ENCODE results near the gene ADGRL4. TPM values are rescaled to one million over a fixed set of nuclear protein-coding genes. Genes with fewer than 3 reads are reported as not detected.
"Not testable (repeated sequence)": the region's sequence is repeated elsewhere in the genome, so short reads cannot be mapped to it uniquely, and the experiment has no call there.

The ADGRL4 gene
- total RNA-seq = 126 and 161 TPM in 2 replicates

- peak; percentile 68 for DNase-seq (ENCODE audit: low read depth, low spot score)
These were observed at the start of gene ADGRL4 for GRCh38 chr1:79006564-79006963. Gene ADGRL4 (minus strand): TSS chr1:79006730. CDS start chr1:79006654, 76 bp downstream.

DNA sequence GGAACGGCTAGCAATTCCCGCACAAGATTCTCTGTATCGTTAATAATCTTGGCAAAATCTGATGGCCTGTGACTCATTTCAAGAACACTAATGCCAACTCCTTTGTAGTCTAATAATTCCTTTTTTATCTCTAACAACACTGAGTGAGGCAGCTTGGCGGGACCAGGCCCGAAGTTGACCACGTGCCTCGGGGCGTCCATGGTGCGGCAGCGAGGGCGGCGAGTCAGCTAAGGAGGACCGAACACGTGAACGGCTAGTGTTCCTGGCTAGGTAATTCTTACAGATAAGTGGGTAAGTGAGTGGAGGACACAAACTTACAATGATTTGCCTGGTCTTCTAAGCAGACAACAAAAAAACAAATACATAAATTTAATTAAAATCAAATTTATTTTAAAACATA, 49.3 kb upstream of the ADGRL4 start:
- DNase-seq (ENCODE audit: low read depth, low spot score) = no peak

DNA sequence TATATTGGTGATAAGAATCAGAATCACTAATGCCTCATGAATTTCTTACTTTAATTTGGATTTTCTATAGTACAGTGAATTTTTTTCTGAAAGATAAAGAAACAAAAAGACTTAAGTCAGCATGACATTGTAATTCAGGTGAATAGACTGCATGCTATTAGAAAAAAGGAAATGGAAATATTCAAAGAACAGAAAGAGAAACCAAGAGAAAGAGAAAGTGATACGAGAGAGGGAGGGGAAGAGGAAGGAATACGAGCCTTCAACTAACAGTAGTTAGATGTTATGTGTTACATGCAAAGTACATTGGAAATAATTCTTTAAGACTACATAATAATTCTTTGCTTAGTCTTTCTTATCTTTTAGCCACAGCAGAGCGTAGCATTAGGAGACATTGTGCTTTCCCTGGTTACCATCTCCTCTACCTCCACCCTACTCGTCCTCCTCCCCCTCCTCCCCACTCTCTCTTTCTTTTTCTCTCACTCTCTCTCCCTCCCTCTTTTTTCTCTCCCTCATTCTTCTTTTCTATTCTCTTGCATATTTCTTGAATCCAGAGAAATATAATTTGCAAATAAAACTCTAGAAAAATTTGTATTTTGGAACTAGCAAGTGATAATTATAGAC, 46.4 kb upstream of the ADGRL4 start:
- DNase-seq (ENCODE audit: low read depth, low spot score) = no peak

DNA sequence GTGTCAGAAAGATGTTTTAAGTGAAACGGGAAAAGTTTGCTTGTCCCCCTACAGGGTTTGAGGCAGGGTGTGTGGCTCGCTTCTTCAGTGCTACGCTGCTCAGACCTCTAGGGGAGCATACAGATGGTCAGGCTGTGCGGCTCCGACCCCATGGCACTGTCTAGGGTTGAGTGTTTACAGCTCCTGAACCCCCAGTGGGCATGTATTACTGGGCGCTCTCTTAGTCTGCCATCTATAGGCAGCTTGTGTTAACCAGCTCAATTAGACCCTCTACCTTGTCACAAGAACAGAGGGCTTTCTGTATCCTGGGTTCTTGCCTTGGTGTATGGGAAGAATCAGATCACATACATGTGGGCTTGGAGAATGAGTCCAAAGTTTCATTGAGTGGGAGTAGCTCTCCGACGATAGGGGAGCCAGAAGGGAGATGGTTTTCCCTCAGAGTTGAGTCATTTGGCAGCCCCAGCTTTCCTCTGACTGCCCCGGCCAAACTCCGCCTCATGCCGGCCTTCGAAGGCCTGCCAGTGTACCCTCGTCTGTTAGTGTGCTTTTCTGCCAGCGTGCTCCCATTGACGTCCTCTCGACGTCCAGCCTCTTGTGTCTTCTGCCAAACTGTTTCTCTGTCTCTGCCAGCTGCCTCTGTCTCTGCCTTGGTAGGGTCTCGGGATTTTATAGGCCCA, 38.6 kb upstream of the ADGRL4 start:
- no peak for DNase-seq (ENCODE audit: low read depth, low spot score)

DNA sequence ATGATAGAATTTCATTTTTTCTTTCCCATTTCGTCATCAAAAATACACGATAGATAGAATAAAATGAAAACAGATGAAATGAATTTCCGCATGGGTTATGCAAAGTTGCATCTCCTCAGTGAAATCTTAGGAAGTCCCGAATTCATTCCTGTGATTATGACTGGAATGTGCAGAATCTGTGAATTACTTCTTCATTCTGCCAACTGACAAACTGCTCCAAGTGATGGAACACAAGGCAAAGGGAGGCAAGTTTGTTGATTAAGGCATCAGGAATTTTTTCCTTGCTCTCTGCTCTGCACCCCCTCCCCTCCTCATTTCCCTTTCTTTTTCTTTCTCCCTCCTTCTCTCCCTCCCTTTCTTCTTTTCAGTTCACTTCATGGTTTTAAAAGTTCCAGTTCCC, 37.0 kb upstream of the ADGRL4 start:
- DNase-seq (ENCODE audit: low read depth, low spot score) = no peak

- DNase-seq (ENCODE audit: low read depth, low spot score) = no peak
These were observed 36.0 kb upstream of the ADGRL4 start for GRCh38 chr1:79042539-79042938.

DNA sequence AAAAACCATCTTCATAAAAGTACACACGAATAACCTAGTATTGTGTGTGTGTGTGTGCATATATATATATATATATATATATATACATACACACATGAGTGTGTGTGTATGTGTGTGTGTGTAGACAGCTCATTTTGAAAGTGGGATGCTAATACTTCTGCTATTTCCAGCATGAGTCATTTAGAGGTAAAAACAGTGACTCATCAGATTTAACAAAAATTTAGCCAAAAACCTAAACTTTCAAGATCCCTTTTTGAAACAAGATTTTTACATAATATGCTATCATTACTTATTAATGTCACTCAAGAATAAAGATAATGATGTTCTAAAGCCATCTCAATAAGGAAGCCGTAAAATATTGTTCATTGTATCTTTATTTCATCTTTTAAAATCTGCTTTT, 35.6 kb upstream of the ADGRL4 start:
- no peak for DNase-seq (ENCODE audit: low read depth, low spot score)

GRCh38 chr1:79041666-79042065, 35.1 kb upstream of the ADGRL4 start:
- no peak for DNase-seq (ENCODE audit: low read depth, low spot score)

DNA sequence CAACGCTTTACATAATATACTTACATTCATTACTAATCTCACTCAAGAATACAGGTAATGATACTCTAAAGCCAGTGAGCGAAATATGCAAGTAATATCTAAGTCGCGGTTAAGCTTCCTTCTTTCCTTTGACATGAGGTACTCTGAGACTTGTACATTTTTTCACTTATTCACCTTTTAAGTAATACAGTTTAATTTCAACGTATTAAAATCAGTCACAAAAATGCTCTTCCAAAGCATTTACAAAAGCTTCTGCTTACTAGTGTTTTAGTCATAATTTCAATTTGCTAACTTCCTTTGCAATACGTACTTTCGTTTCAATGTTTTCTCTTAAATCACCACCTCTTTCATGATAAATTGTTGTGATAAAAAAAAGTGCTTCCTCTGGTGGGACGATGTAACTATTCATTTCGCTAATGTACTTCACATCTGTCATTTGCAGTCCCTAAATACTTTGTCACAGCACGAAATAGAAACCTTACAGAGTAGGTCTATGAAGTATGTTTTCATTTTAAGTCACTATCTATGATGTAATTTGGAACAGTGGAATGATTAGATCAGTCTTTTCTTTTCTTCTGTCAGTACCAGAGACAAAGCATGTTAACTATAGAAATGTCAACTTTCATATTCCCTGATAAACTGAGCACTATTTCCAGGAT, 34.0 kb upstream of the ADGRL4 start:
- no peak for DNase-seq (ENCODE audit: low read depth, low spot score)

DNA sequence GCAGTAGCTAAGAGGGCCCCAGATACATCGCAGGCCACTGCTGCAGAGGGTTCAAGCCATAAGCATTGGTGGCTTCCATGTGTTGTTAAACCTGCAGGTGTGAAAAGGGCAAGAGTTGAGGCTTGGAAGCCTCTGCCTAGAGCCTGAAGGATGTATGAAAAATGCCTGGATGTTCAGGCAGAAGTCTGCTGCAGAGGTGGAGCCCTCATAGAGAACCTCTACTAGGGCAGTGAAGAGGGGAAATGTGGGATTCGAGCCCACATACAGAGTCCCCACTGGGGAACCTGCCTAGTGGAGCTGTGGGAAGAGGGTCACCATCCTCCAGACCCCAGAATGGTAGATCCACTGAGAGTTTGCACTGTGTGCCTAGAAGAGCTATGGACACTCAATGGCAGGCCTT, 30.6 kb upstream of the ADGRL4 start:
- no peak for DNase-seq (ENCODE audit: low read depth, low spot score)

GRCh38 chr1:79012500-79012899, 6.0 kb upstream of the ADGRL4 start:
- no peak for DNase-seq (ENCODE audit: low read depth, low spot score)

DNA sequence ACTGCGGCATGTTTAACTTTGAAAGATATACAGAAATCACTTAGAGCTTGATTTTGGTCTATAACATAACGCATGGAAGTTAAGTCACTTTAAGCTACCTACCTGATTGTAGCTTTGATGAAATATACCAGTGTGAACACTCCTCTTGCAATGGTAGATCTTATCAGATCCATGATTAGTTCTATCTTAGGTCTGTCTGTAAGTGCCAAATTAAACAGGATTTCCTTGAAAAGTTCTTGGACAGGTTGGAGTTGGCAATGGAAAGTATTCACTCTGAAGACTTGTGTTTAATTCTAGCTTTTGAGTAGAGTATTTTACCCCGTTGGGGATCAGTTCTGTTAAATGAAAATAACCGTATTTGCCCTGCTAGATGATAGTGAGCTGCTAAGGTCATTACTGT, 4.1 kb upstream of the ADGRL4 start:
- DNase-seq (ENCODE audit: low read depth, low spot score) = no peak

- DNase-seq (ENCODE audit: low read depth, low spot score) = no peak
These were observed 585 bp downstream of the ADGRL4 start for GRCh38 chr1:79005945-79006344.

DNA sequence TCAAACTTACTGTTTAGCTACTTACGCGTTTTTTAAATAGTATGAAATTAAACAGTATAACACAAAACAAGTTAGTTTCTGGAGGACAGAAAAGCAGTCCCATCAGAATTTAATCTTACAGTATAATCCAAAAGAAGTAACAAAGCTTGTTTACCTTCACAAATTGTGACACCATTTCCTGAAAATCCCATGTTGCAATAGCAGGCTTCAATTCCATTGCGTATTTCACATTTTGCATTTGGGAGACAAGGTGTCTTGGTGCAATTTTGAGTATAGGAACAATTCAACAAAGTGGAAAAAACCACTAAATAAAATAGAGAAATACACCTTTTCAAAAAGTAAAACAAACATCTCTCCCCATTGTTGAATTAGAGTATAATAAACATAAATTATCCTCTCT, 1.6 kb downstream of the ADGRL4 start:
- DNase-seq (ENCODE audit: low read depth, low spot score) = no peak

GRCh38 chr1:78996791-78997190, 9.7 kb downstream of the ADGRL4 start:
- no peak for DNase-seq (ENCODE audit: low read depth, low spot score)

GRCh38 chr1:78987042-78987441, 19.5 kb downstream of the ADGRL4 start:
- no peak for DNase-seq (ENCODE audit: low read depth, low spot score)

- DNase-seq (ENCODE audit: low read depth, low spot score) = no peak
These were observed 26.0 kb downstream of the ADGRL4 start for GRCh38 chr1:78980511-78980910.

GRCh38 chr1:78972723-78973122, 33.8 kb downstream of the ADGRL4 start:
- DNase-seq (ENCODE audit: low read depth, low spot score) = no peak

DNA sequence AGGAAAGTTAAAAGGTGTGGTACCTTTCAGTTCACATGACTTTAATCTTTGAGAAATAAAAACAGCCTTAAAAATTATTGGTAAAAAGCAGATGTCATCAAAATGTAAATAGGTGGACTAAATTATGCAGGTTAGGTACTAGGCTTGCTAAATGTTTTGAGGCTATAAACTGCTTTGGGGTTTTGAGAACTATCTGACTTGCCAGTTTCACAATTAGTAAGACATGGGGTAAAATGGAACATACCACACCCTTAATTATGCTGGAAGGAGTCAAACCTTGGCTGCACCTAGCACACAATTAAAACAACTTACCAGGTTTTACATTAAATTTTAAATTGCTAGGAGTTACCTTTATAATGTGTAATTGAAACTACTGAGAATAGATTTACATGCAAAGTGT, 39.4 kb downstream of the ADGRL4 start:
- DNase-seq (ENCODE audit: low read depth, low spot score) = not testable (repeated sequence)

- DNase-seq (ENCODE audit: low read depth, low spot score) = no peak
These were observed 47.8 kb downstream of the ADGRL4 start for GRCh38 chr1:78958711-78959110.

GRCh38 chr1:78950826-78951225, 55.7 kb downstream of the ADGRL4 start:
- DNase-seq (ENCODE audit: low read depth, low spot score) = no peak

- DNase-seq (ENCODE audit: low read depth, low spot score) = no peak
These were observed 57.3 kb downstream of the ADGRL4 start for GRCh38 chr1:78949227-78949626.

GRCh38 chr1:78919150-78919549, 87.4 kb downstream of the ADGRL4 start:
- DNase-seq (ENCODE audit: low read depth, low spot score) = no peak
